Stimulated activated CD4-positive, alpha-beta T cell treated with anti-CD3 and anti-CD28 coated beads, Interleukin-2, amount 100 ng/mL, for 4 hours (primary cell): ENCODE results near the gene UGT1A7.

Experiments used
- DNase-seq: peaks from one replicate; pipeline ENCODE4 v3.0.0-alpha.2; 2020; ENCODE audit warnings: low read depth

Gene UGT1A7

DNA sequence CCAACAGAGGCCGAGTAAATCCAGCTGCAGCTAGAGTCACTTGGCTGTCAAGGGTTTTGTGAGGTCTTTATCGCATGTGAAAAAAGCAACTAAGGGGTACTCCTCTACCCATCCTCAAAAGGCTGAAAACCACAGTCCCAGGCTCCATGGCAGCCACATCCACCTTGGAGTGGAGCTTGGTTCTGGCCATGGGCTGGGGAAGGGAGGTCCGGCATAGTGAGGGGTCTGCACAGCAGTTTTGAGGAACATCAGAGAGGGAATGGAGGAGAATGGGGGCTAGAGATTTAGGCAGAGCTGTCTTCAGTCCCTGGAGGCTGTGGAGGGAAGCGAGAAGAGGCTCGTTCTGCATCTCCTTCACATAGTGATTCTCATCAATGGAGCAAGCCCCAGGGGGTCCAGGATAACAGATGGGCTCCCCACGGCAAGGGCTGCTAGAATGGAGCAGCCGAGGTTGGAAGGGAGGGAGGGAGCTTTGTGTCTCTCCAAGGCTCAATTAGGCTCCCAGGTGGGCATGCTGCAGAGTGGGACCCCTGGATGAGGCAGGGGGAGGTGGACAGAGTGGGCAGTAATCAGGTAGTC is 117.5 kb downstream of the UGT1A7 start:
- DNase-seq: no peak

DNA sequence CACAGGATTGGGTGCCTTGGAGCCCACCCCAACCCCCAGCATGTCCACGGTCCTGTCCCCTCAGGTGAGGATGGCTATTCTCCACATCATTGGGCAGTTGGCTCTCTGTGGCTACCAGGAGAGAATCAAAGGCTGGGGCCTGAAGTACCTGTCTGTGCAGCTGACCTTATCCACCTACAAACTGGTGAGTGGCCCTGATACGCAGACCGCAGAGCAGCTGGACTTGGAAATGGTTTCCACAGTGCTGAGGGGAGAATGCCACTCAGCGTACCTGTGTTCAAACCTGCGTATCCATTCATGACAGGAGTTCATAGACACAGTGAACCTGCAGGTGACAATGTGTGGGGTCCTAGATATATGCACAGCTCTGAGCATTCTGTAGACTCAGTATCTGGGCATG is 118.0 kb downstream of the UGT1A7 start:
- DNase-seq: no peak

DNA sequence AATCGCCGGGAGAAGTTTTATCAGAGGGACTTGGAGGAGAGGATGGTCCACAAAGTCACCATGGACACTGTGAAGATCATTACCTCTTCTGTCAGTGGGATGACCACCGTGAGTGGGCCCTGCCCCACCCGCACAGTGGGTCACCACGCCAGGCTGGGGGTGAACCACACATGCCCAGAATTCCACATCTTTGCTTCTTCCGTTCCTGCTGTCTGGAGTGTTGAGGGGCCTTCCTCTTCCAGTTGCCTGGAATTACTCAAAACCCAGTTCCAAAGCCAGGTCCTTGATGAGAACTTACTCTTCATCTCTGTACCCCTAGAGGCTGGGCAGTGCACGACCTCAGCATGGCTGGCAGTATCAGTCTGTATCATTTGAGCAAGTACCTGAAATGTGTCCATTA is 118.5 kb downstream of the UGT1A7 start:
- no peak for DNase-seq

DNA sequence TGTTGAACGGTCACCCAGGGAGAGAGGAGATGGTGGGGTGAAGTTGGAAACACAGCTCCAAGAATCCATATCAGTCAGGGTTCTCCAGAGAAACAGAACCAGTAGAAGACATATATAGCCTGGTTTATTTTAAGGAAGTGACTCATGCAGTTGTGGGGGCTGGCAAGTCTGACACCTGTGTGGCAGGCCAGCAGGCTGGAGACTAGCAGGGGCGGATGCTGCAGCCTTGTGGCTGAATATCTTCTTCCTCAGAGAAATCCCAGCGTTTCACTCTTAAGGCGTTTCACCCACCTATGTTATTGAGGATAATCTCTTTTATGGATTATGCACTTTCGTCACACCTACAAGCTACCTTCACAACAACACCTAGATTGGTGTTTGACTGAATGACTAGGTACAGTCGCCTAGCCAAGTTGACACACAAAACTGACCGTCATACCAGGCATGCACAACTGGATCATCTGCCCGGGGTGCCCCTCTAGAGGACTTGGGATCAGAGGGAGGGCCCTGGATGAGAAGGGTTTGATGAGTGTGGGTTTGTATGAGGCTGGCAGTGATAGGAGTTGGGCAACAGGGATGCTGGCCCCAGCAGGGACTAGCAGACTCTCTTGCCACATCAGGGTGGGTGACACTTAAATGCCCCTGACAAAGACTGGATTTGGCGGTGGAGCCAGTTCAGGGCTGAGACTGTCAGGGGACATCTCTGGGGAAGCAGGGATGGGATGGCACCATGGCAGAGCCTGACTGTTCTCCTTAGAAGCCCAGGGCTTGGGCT is 119.8 kb downstream of the UGT1A7 start:
- DNase-seq: no peak

DNA sequence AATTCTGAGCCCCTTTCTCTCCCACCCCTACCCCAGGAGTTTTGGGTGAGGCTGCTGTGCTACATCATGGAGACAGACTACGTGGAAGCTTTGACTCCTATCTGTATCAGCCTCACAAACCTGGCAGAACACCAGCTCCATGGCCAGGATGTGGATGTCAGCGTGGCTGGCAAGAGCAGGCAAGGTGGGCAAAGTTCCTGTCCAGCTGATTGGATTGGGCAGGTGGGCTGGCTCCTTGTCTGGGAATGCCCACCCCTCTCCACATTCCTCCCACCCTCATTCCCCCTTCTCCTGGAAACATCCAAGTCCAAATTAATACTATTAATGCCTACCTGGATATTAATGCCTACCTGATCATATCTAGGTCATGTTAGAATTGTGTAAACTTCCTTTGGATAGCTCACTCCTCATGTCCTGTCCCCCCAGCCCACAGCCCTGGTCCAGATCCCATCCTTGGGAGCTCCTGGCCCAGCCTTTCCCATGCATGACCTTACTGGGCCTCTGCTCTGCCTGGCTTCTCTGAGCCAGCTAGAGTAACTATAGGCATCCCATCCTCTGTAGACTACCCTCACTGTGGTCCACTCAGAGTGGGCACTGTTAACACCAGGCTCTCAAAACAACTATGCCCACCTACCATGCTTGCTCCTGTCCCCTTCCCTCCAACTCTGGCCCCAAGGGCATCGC is 120.6 kb downstream of the UGT1A7 start:
- DNase-seq: no peak

DNA sequence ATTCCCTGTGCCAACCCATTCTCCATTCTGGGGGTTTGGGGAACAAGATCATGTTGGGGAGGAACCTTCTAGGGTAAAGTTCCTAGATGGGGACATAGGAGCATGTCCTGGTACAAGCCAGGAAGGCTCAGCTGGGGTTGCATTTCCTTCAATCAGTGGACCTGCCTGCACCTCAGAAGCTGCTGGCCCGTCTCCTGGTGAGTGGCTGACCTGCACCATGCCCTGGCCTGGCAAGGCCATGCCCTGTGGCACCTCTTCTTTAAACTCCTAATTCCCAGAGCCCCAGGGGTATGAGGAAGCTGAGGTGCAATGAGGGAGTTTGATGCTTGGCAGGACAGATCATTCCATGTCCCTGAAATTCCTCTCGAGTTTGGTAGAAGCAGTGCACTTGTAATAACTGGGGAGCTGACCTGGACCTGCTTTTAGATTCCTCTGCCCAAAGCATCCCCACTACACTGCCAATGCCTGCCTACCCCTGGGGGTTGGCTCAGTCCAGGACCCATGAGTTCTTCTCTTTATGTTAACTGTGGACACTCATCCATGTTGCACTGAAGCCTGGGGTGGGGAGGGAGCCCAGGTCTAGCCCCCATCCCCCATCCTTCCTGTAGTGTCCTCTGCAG is 121.7 kb downstream of the UGT1A7 start:
- no peak for DNase-seq

DNA sequence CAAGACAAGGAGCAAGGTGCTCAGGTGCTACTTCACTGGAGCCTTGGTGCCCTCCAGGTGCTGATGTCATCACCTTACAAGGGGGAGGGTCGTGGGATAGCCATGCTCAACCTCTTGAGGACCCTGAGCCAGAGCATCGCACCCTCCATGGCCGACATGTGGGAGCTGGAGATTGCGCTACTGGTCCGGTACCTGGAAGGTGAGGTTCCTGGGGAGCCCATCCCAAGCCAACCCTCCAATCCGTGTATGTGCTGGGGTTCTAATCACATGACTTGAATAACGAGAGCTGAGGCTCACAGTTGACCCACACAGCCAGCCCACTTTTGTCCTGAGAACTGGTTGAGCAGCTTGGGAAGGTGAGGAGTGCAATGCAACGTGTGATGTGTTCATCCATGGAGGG is 122.3 kb downstream of the UGT1A7 start:
- DNase-seq: no peak

DNA sequence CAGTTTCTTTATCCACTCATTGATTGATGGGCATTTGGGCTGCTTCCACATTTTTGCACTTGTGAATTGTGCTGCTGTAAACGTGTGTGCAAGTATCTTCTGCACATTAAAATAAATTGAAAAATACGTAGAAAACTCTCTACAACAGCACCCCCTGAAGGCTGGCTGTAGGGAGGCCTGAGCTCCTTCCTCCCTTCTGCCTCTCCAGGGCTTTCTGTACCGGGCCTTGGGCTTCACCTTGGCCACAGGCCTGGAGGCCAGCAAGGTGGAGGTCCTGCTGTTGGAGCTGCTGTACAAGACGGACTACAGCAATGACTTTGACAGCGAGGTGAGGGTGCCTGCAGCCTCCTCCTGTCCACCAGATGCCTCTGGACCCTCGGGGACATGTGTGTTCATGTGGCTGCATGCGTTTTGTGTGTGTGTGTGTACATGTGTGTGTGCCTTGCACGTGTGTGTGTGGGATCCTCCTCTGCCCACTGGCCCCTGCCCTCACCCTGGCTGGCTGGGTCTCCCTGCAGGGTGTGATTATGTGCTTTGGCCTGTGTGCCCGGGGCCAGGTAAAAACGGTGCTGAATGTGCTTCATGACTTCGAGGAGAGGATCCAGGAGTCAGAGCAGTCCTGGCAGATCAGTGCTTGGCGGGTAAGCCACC is 125.6 kb downstream of the UGT1A7 start:
- DNase-seq: no peak

DNA sequence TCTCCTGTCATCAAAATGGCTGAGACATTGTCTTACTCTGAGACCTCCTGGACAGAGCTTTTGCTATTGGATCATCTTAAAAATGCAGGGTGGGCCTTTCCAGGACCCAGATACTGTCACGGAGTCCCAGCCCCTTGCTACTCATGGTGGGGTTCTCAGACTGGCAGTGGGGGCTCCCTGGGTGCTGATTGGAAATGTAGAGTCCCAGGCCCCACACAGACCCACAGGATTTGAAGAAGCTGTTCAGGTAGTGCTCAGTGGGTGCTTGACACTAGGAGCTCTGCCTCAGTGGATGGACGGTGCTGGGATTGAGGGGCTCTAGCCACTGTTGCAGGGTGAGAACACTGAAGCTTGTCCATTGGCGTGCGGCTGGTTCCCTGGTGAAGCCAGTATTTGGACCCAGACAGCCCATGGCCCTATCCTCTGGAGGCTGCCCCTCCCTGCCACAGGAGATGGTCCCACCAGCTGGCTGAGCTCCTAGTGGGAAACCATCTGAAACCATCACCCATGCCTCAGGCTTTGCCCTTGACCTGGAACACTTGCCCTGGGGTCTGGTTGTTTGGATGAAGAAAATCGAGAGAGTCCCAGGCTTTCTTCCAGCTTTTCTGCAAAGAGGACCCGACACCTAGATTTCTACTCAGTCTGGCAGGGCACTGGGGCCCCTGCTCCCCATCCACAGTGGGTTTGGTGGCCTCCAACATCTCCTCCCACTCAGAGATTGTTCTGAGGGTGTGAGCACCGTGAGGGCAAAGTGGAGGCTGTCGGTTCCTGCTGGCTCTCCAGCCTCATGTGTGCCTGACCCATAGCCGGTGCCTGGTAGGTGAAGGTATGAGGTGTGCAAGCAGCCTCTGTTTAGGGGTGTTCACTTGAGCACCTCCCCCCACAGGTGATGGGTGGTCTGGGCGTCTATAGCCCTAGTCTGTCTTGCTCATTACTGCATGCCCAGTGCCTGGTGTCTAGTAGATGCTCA is 126.5 kb downstream of the UGT1A7 start:
- DNase-seq: no peak

DNA sequence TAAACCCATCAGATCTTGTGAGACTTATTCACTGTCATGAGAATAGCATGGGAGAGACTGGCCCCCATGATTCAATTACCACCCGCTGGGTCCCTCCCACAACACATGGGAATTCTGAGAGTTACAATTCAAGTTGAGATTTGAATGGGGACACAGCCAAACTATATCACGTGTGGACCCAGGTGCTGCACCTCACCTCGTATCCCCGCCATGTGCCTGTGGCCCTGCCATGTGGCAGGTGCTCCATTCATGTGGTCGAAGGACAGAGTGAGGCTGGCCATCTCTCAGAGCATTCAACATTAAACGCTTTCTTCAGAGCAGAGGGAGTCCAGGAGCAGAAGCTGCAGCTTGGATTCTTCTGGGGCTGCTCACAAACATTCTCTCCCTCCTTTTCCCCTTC is 128.7 kb downstream of the UGT1A7 start:
- DNase-seq: no peak

DNA sequence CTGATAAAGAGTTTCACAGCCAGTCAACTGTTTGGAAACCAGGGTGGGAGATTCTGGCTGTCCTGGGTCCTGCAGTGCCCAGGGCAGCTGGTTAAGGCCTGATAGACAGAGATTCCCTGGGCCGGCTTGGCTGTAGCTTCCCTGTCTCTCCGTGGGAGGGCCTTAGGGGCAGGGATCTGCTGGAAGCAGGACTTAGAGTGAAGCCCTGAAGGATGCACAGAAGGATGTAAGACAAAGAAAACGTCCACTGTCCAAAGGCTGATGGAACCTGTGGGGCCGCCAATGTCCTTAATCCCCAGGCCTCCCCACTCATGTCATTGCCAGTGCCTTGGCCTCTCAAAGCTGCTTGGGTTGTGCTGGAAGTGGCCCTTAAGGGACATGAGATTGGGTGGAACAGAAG is 129.4 kb downstream of the UGT1A7 start:
- no peak for DNase-seq

DNA sequence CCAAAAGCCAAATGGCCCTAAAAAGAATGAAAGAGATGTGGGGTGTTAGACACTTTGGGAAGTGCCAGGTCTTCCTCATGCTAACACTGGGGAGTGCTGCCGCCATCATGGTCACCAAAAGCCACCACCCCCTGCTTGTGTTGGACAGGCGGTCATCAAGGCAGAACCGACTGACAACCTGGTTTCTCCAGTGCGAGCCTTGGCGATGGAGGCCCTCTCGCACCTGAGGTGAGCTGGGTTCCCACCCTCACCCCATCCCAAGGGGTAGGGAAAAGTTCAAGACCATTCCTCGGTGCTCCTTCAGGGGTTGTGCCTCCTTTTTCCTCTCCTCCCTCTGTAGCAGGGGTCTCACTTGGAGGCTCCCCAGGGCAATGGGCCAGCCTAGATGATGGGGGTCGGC is 130.0 kb downstream of the UGT1A7 start:
- DNase-seq: no peak

DNA sequence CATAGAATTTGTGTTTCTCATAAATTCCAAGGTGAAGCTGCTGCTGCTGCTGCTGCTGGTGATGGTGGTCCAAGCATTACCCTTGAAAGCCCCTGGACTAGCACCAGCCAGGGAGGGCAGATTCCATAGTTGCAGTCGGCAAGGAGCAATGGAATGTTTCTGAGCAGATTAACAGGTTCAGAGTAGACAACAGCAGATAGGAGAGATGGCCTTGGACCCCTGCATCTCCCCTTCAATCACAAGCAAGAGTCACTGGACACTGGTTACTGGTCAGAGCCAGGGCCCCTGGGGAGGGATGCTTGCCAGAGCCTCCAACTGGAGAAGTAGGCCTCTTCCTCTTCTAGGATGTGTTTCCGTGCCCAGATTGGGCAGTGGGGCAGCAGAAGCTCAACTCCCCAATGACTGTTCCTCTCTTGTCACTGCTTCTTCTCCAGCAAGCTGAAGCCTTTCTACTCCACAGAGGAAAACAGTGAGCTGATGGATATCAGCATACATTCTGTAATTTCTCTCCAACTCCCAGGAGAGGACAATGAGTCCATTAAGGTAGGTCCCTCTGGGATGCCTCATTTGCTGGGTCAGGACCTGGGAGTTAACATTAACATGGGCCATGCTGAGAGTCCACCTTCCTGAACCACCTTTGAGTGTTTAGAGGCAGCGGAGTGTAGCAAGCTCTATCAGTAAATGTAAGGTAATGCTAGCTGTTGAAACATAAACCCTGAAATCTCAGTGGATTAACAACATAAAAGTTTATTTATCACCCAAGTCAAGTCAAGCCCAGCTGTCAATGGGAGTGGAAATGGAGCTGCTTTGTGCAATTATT is 131.7 kb downstream of the UGT1A7 start:
- DNase-seq: no peak

DNA sequence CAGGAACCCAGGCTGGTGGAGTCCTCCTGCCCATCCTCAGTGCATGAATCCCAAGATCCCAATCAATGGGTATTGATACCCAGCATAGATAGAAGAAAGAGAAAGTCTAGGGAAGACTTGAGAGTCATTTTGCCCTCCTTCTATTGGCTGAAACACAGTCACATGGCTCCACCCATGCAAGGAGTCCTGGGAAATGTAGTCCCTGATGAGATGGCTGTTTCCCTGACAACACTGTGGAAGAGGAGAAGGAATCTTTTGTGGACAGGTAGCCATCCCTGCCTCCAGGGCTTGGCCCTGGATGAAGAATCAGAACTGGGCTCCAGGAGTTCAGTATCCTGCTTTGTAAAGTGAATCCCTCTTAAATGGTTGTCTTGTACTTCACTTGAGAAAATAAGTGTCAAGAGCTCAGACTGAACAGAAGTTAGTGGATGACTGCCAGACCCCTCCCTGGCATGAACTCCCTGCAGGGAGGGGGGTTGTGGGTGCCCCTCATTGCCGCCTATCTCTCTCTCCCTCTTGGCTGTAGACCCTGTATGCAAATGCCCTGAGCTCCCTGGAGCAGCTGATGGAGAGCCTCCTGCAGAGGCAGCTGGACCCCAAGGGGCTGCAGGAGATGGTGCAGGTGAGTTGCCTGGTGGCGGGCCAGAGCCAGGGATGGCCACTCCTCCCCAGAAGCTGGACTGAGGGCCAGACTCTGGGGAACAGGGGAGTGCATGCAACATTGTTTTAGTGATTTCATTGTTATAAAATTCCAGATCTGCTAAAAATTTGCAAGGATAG is 132.5 kb downstream of the UGT1A7 start:
- DNase-seq: no peak

DNA sequence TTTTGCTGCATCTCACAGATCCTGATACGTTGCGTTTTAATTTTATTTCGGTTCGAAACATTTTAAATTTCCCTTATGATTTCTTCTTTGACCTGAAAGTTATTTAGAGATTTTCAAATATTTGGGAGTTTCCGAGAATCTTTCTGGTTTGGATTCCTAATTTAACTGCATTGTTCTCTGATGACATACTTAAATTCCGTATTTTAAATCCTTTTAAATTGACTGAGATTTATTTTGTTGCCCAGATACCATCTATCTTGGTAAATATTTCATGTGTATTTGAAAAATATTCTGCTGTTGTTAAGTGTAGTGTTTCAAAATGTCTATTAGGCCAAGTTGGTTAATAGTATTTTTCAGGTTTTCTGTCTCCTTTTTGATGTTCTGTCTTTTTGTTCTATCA is 134.2 kb downstream of the UGT1A7 start:
- DNase-seq: no peak

DNA sequence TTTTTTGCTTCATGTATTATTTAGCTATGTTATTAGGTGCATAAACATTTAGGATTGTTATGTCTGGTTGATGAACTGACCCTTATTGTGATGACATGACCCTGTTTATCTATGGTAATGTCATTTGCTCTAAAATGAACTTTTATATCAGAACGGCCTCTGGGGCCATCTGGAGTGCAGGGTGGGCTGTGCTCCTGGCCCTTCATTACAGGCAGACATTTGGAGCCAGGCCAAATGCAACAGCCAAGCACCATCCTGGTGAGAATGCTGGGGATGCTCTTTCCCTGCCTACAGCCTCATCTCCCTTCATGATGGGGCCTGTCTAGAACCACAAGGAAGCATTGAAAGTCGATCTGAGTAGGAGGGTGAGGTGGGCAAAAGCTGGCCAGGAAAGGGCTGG is 134.6 kb downstream of the UGT1A7 start:
- DNase-seq: no peak

DNA sequence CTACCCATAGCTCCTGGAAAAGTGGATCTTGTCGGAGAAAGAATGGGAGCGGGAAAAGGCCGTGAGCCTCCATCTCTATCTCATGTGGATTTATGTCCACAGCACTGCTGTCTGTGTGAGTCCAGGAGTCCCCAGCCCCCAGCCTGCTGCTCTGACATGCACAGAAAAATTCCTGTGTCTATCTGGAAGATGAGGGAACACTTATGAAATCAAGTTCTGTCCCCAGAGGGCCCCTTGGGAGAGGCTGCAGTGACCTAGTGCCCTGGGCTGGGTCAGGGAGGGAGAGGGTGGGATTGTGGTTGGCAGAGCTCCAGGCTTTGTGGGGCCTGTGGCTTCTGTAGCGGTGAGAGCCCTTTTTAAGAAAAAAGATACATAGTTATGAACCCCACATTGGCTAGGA is 135.1 kb downstream of the UGT1A7 start:
- DNase-seq: no peak

DNA sequence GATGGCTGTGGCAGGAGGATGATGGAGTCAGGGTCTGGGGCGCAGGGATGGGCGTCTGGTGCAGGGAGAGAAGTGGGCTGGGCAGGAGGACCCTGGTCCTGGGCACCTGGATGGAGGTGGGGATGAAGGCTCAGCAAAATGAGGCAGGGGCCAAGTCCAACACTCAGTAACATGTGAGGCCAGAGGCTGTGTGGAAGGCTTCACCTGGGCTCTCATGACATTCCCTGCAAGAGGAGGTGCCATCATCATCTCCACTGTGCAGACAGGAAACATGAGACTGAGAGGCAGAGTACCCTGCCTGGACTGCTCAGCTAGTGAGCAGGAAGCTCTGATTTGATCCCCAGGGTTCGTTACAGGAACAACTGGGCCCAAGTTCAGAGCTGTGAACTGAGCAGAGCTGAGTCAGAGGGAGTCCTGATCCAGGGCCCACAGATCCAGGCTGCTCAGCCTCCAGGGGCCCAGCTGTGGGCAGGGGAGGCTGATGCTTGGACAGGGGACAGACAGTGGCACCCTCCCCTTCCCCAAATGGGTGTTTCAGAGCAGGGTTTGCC is 135.7 kb downstream of the UGT1A7 start:
- DNase-seq: no peak

DNA sequence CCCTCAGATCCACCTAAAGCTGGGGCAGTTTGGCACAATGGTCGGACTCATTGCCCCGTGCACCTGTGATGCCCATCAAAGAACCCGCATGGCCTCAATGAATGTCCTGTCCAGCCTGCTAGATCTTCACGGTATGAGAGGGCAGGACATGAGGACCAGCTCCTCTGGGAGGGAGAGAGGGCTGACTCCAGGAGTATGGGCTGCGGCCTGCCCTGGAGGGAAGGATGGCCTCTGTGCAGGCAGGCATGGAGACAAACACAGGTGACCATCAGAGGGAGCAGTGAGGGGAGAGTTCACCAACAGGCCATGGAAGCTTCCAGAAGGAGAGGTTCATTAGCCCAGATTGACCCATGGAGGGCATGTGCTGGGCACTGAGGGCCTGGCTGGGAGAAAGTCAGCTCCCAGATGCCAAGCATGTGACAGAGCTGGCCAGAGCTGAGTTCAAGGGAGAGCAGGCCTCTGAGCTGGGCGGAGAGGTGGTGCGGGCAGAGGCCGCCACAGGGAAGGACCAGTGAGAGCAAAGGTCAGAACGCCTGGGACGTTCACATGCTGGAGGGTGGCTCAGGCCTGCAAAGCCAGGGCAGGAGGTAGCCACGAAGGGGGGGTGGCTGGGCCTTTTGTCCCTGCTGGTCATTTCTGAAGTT is 136.4 kb downstream of the UGT1A7 start:
- no peak for DNase-seq
